OCI-LY1 (cell line): ENCODE measurements around the gene TBCA.

Experiments
- H2AFZ ChIP-seq: fragments of 200-600 bp; sonication (generic), shearing (Covaris generic); 2 replicates; pipeline ENCODE4 v1.6.0; 2014; ENCODE audit warnings: antibody characterized with exemption, mild to moderate bottlenecking, low read length
- H3F3A ChIP-seq: fragments of 200-600 bp; sonication (generic), shearing (Covaris generic); 2 replicates; pipeline ENCODE4 v1.6.0; 2014; ENCODE audit warnings: mild to moderate bottlenecking, antibody characterized with exemption, low read length, moderate library complexity; ENCODE audit not compliant: insufficient read depth
- H3K27ac ChIP-seq: fragments of 200-600 bp; sonication (generic); 2 replicates; pipeline ENCODE4 v1.5.1; 2014; ENCODE audit warnings: low read length, mixed run types, mild to moderate bottlenecking, low read depth; ENCODE audit not compliant: poor library complexity, severe bottlenecking
- H3K27me3 ChIP-seq: fragments of 200-600 bp; sonication (generic); 2 replicates; pipeline ENCODE4 v1.6.0; 2014; ENCODE audit warnings: antibody characterized with exemption, mild to moderate bottlenecking, low read length, moderate library complexity; ENCODE audit not compliant: insufficient read depth
- H3K36me3 ChIP-seq: fragments of 200-600 bp; sonication (generic); 2 replicates; pipeline ENCODE4 v1.6.1; 2014; ENCODE audit warnings: mild to moderate bottlenecking, antibody characterized with exemption, low read length, moderate library complexity, mixed read lengths; ENCODE audit not compliant: insufficient read depth
- H3K4me1 ChIP-seq: fragments of 200-600 bp; sonication (generic); 2 replicates; pipeline ENCODE4 v1.5.1; 2014; ENCODE audit warnings: mild to moderate bottlenecking, low read length, moderate library complexity; ENCODE audit not compliant: insufficient read depth, severe bottlenecking
- H3K4me2 ChIP-seq: fragments of 200-600 bp; sonication (generic), shearing (Covaris generic); 2 replicates; pipeline ENCODE4 v1.6.1; 2014; ENCODE audit warnings: low read length
- H3K4me3 ChIP-seq: fragments of 200-600 bp; sonication (generic); 2 replicates; pipeline ENCODE4 v1.5.1; 2014; ENCODE audit warnings: low read length, low read depth, mild to moderate bottlenecking, mixed read lengths; ENCODE audit not compliant: poor library complexity, severe bottlenecking
- H3K79me2 ChIP-seq: fragments of 200-600 bp; shearing (Covaris generic); 2 replicates; pipeline ENCODE4 v1.6.1; 2016; ENCODE audit warnings: mixed run types, low read length, mixed read lengths; ENCODE audit not compliant: insufficient read depth
- H3K9ac ChIP-seq: fragments of 200-600 bp; sonication (generic), shearing (Covaris generic); 2 replicates; pipeline ENCODE4 v1.6.1; 2014; ENCODE audit warnings: mild to moderate bottlenecking, low read length, mixed read lengths
- H3K9me2 ChIP-seq: fragments of 200-600 bp; sonication (generic), shearing (Covaris generic); 2 replicates; pipeline ENCODE4 v1.6.1; 2014; ENCODE audit warnings: low read depth, mild to moderate bottlenecking, low read length, mixed read lengths
- H3K9me3 ChIP-seq: fragments of 200-600 bp; shearing (Covaris generic); 2 replicates; pipeline ENCODE4 v1.6.1; 2014; ENCODE audit warnings: low read length, mixed read lengths
- H4K20me1 ChIP-seq: fragments of 200-600 bp; sonication (generic), shearing (Covaris generic); 2 replicates; pipeline ENCODE4 v1.6.0; 2016; ENCODE audit warnings: mild to moderate bottlenecking, low read length; ENCODE audit not compliant: insufficient read depth
- CTCF ChIP-seq: fragments of 200-600 bp; sonication (generic), shearing (Covaris generic); IDR thresholded peaks from 2 replicates; pipeline ENCODE4 v1.5.1; 2017; ENCODE audit warnings: mild to moderate bottlenecking, antibody characterized with exemption, low read length, moderate library complexity, mixed read lengths
- EZH2 ChIP-seq: fragments of 200-600 bp; sonication (generic), shearing (Covaris generic); IDR thresholded peaks from 2 replicates; pipeline ENCODE4 v1.8.0; 2017; ENCODE audit warnings: borderline replicate concordance, mixed run types, mild to moderate bottlenecking, antibody characterized with exemption, low read length, moderate library complexity, mixed read lengths

The TBCA gene

GRCh38 chr5:77768978-77769377 lies 7.2 kb downstream of the TBCA start:
- no peaks in the 10 kb centered on the region for H4K20me1 ChIP-seq
- H3K27ac ChIP-seq = no peak overlapping the region
- H3K4me3 ChIP-seq = no peak overlapping the region
- H3K9ac ChIP-seq = no peak overlapping the region
- no peak overlapping the region for H2AFZ ChIP-seq
- peaks cover 84% of the 10 kb centered on the region for H3K36me3 ChIP-seq
- H3K4me2 ChIP-seq = no peak overlapping the region
- no peaks in the 10 kb centered on the region for H3K27me3 ChIP-seq
- TF ChIP-seq CTCF = no peak
- no peak for TF ChIP-seq EZH2
- peaks cover 97% of the 10 kb centered on the region for H3K79me2 ChIP-seq
- H3K4me1 ChIP-seq = peaks cover 15% of the 10 kb centered on the region
- H3K9me2 ChIP-seq = no peaks in the 10 kb centered on the region
- H3F3A ChIP-seq = no peaks in the 10 kb centered on the region
- H3K9me3 ChIP-seq = no peaks in the 10 kb centered on the region

GRCh38 chr5:77767301-77767700 lies 8.8 kb downstream of the TBCA start:
- Histone ChIP-seq H2AFZ (no peak overlapping the region), H3K4me1 (no peaks in the 10 kb centered on the region), H3K9me3 (peaks cover 6% of the 10 kb centered on the region; the same call in 1 of the 2 replicates), H3K36me3 (peaks cover 77% of the 10 kb centered on the region), H3K9me2 (no peaks in the 10 kb centered on the region), H3K9ac (no peak overlapping the region), H3K4me2 (no peak overlapping the region), H3K4me3 (no peak overlapping the region), H3K27ac (no peak overlapping the region), H4K20me1 (no peaks in the 10 kb centered on the region), H3F3A (no peaks in the 10 kb centered on the region), H3K27me3 (no peaks in the 10 kb centered on the region), H3K79me2 (peaks cover 94% of the 10 kb centered on the region)
- TF ChIP-seq EZH2 (no peak), CTCF (no peak)

- no peak for TF ChIP-seq CTCF
- Histone ChIP-seq H4K20me1 (no peaks in the 10 kb centered on the region), H3K79me2 (peaks cover 77% of the 10 kb centered on the region), H3K4me2 (no peak overlapping the region), H3K27ac (no peak overlapping the region), H3K4me1 (no peaks in the 10 kb centered on the region), H3K9me2 (no peaks in the 10 kb centered on the region), H2AFZ (no peak overlapping the region), H3K9ac (no peak overlapping the region), H3K27me3 (no peaks in the 10 kb centered on the region), H3K36me3 (peaks cover 49% of the 10 kb centered on the region), H3K4me3 (no peak overlapping the region), H3K9me3 (peaks cover 6% of the 10 kb centered on the region; the same call in 1 of the 2 replicates), H3F3A (no peaks in the 10 kb centered on the region)
These were observed 14.5 kb downstream of the TBCA start for GRCh38 chr5:77761606-77762005.
